ENCODE results near the gene LMNTD1.
"Not testable (repeated sequence)": the region's sequence is repeated elsewhere in the genome, so short reads cannot be mapped to it uniquely, and the experiment has no call there.

LMNTD1 gene

GRCh38 chr12:25426821-25427220 lies 126.3 kb downstream of the LMNTD1 start:
- not testable (repeated sequence) for DNase-seq

Measured in activated CD4-positive, alpha-beta T cell treated with anti-CD3 and anti-CD28 coated beads for 4 hours (primary cell).